ENCODE measurements around the gene POU1F1.

DNA sequence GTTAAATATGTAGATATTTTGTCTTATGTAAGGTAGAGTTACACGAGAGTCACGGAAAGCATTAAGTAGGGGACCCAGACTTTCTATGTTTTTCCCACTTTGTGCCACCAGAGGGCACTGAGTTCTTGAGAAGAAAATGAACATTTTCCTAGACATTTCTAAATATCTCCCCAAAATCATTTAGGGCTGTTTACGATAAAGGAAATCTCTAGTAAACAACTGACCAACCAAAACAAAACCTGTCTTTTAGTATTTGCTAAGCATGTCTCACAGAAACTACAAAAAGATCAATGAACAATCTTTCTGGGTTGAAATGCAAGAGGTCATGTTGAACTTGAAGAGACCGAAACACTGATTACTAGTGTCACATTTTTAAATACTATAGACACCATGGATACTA is 16.1 kb downstream of the POU1F1 start:
- no peak for TF ChIP-seq FOS (IDR thresholded peaks at IDR 0.05; ENCODE audit: low read depth, low read length)
- TF ChIP-seq MAFK (IDR thresholded peaks at IDR 0.05; ENCODE audit: low read depth, low read length), result no peak
- TF ChIP-seq, protein P1, sequence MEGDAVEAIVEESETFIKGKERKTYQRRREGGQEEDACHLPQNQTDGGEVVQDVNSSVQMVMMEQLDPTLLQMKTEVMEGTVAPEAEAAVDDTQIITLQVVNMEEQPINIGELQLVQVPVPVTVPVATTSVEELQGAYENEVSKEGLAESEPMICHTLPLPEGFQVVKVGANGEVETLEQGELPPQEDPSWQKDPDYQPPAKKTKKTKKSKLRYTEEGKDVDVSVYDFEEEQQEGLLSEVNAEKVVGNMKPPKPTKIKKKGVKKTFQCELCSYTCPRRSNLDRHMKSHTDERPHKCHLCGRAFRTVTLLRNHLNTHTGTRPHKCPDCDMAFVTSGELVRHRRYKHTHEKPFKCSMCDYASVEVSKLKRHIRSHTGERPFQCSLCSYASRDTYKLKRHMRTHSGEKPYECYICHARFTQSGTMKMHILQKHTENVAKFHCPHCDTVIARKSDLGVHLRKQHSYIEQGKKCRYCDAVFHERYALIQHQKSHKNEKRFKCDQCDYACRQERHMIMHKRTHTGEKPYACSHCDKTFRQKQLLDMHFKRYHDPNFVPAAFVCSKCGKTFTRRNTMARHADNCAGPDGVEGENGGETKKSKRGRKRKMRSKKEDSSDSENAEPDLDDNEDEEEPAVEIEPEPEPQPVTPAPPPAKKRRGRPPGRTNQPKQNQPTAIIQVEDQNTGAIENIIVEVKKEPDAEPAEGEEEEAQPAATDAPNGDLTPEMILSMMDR (conservative IDR thresholded peaks at IDR 0.05; ENCODE audit: low read depth, low read length), result peak; percentile 57
- TF ChIP-seq POLR2A (IDR thresholded peaks at IDR 0.05; ENCODE audit: low read depth, low read length), result no peak
- no peak for TF ChIP-seq NFE2L2 (IDR thresholded peaks at IDR 0.05; ENCODE audit: low read depth, low read length)
- peak; percentile 33 for TF ChIP-seq RAD21 (IDR thresholded peaks at IDR 0.05; ENCODE audit: low read length)
- TF ChIP-seq SMC3 (IDR thresholded peaks at IDR 0.05; ENCODE audit: low read depth, low read length), result peak; percentile 44; the same call in 1 of the 2 replicates
- TF ChIP-seq MXI1 (IDR thresholded peaks at IDR 0.05; ENCODE audit: borderline replicate concordance, low read depth, low read length), result no peak
- no peak for TF ChIP-seq BHLHE40 (IDR thresholded peaks at IDR 0.05; ENCODE audit: low read depth, low read length)
- TF ChIP-seq CEBPB (IDR thresholded peaks at IDR 0.05; ENCODE audit: low read depth, low read length), result no peak
- no peak for TF ChIP-seq CHD1 (IDR thresholded peaks at IDR 0.05; ENCODE audit: low read depth, low read length)
- no peak for TF ChIP-seq USF2 (IDR thresholded peaks at IDR 0.05; ENCODE audit: low read depth, low read length)

Measured in IMR-90 (cell line).